GM19238 (cell line): ENCODE measurements around the gene CDCP1.

Source experiments
- DNase-seq: peaks from one replicate; pipeline ENCODE4 v3.0.0; 2011; ENCODE audit warnings: low spot score; ENCODE audit not compliant: insufficient read length

The CDCP1 gene

DNA sequence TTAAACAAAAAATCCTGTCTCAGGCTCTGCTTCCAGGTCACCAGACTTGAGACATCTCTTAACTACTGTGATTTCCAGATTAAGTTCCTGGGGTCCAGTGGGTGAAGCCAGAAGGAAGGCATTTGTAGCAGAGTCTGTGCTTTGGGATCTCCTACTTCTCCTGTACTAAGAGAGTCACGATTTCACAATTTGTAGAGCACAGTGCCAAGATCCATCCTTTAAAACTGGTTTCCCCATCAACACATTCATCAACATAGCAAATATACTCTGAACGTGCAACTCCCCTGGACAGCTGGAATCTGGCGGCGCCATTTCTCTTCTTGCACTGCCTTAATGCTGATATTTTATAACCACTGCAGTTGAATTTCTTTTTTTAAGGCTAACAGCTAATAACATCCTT is 33.2 kb downstream of the CDCP1 start:
- DNase-seq = no peak

DNA sequence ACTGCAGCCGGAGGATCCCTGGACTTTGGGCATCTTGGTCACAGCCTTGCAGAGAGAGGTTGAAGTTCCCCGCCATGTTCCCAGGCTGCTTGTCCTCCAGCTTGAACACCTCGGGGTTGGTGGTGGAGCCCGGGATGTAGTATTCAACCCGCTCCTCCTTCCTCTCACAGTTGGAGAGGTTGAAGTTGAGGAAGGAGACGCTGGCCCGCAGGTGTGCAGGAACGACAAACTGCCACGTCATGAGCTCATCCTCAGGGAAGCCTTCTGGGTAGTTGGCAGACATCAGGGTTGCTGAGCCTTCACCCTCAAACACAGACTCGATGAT is 35.7 kb downstream of the CDCP1 start:
- DNase-seq = no peak

DNA sequence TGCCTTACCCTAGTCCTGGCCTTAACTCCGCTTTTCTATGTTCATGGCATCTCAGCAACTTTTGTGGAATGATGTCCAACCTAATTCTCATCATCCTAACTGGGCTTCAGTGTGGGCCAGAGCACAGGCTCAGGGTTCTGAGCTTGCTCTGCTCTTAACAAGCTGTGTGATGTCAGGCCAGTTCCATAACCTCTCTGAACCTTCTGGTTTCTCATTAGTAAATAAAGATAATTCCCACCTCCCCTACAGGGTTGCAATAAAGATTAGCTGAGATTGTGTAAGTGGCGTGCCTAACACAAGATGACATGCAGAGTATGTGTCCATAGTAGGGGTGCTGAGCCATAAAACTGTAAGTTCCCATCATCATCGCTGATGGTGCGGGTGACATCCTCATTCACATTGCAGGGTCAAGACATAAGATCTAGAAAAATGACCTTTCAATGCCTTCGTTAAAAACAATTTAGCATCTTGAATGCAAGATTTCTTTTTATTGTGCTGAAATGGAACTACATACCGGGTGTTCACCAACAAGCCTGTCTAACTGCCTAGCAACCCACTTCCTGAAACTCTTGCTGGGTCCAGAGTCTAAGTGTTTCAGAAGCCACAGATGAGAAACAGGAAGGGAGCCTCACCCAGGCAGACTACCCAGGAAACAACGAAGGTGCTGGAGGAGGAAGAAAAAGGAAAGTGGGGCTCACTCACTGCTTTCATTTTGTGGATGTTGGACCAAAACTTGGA is 36.2 kb downstream of the CDCP1 start:
- DNase-seq = peak; percentile 44

DNA sequence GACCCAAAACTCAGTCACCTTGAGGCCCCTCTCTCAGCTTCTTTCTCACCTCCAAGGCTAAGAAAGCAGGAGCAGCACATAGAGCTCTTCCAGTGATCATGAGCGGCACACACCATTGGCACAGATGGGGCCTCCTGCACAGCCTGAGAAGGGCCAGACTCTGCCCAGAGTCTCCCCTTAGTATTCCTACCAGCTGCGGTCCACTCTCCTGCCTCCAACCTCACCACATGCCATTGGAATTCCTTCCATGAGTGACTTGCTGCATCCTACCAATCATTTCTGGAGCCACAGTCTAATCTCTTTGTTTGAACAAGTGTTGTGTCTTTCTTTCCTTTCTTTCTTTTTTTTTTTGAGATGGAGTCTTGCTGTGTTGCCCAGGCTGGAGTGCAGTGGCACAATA is 39.3 kb downstream of the CDCP1 start:
- no peak for DNase-seq

DNA sequence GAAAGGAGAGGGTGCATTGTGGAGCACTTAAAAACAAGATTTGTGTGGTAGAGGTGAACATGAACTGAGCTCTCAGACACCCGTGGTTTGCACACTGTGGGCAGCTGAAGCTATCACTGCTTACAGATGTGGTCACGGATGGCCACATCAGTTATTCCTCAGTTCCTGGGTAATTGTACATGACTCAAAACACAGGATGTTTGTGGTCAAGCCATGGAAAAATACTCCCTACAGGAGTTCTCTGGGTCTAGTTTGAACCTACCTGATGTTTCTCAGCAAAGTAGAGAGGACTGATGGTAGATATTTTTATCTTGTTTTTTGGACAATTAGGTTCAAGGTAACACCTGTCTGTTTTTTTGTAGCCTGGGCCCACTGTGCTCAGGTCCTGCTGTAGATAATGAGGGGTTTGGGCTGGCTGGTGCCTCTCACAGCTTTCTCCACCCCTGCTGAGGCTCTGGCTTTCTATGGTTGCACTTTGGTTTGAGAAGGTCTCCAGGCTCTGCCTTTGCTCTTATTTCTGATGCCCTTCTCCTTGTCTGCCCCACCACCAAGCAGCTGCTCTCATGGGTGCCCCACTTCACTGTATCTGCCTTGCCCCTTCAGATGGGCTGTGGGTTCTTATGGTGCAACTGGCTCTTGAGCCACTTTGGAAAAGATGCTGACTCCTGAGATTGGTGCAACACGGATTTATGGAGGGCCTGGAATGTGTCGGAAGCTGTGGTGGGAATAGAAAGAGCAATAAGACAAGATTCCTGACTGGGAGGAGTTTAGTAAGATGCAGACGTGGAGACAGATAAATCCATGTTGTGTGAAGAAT is 40.1 kb downstream of the CDCP1 start:
- no peak for DNase-seq

DNA sequence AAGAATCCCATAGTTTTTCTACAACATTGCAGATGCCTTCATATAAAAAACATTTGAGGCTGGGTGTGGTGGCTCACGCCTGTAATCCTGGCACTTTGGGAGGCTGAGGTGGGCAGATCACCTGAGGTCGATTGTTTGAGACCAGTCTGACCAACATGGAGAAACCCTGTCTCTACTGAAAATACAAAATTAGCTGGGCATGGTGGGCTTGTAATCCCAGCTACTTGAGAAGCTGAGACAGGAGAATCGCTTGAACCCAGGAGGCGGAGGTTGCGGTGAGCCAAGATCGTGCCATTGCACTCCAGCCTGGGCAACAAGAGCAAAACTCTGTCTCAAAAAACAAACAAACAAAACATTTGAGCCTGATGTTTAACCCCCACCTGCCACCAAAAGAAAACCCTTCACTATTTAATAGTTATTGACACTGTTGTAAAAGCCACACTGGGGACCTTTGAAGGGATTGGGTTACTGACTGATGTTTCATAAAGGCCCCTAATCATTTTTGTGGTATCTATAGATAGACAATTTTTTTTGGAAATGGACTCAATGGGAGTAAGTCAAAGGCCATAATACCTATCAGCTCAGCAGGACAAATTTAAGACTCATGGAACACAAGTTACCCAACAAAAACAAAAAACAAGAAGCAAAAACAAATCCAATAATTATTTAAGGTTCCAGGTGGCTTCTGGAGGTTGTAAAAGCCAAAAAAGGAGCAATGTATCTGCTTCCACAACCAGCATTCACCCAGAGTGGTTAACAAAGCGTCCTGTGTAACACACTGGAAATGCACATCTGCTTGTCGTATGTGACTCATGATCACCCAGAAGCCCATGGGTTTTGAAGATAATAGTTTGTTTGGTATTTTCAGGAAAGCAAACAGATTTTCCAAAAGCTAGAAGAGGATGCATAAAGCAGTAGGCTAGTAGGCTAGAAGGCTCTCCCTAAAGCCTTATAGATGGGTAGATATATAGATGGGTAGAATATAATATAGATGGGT is 41.2 kb downstream of the CDCP1 start:
- DNase-seq = no peak

DNA sequence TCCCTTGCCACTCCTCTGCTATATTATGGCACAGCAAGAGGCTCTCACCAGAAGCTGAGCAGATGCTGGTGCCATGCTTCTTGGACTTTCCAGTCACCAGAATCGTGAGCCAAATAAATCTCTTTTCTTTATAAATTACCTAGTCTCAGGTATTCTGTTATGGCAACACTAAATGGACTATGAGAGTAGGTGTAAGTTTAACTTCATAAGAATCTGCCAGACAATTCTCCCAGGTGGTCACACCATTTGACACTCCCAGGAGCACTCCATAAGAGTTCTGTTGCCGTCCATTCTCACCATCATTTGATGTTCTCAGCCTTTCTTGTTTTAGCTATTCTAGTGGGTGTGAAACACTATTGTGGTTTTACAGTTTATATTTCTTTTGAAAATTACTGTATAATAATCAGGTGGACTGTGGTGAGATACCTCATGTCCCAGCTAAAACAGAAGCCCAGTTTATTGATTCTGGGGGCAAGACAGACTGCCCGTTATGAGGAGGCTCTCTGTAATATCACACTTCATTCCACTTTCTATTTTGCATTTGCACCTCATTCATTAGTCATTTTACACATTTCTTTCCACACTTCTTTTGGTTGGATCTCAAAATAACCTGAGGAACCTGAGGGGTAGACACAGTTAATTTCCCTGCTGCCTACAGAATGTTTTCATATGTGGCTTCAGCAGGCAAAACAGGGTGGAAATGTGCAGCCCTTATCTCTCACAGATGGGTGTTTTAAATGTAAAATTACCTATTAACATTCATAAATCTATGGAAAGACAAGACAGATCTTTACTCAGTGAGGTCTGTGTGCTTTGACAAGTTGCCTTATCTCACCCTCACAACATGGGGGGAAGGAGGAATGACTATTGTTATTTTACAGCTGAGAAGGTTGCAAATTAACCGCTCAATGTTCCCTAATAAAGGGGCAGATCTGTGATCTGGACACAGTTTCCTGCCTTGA is 42.1 kb downstream of the CDCP1 start:
- DNase-seq = no peak

DNA sequence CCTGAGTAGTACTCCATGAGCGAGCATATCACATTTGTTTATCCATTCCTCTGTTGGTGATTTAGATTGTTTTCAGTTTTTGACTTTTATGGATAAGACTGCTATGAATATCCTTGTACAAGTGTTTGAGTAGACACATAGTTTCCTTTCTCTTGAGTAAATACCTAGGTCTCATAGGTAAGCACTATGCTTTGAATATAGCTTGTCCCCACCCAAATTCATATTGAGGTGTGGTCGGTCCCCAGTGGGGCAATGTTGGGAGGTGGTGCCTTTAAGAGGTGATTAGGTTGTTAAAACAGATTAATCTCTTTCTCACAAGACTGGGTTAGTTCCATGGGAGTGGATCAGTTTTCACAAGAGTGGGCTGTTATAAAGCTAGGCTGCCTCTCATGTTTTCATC is 42.8 kb downstream of the CDCP1 start:
- DNase-seq = no peak

DNA sequence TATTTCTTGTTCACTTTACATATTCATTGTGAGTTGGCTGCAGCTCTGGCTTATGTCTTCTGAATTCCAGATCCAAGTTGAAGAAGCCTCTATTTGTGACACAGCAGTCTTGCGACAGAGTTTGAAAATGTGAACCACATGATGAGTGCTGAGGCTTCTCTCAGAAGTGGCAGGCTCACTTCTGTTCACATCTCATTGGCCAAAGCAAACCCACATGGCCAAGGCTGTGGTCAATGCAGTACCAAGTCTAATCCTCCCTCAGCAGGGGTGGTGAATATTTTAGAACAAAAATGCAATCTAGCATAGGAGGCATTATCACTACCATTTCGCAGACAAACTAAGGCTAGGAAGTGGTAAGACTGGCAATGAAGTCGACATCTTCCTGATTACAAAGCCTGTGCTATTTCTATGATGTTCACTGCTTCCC is 45.2 kb downstream of the CDCP1 start:
- DNase-seq = no peak

DNA sequence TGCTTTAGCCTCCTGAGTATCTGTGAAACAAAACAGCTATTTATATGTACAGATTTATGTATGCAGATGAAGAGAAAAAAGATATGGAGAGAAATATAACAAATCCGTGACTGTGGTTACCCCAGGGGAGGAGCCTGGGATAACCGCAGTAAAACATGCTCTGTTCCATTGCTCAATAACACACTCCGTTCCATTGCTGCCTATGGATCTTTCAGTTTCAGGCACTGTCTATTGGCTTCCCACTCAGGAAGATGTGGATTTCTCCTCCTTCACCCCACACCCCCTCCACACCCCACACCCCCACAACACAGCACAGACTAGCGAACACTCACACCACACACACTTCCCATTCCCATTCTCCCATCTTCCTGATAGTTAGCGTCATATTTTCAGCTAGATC is 47.9 kb downstream of the CDCP1 start:
- no peak for DNase-seq

DNA sequence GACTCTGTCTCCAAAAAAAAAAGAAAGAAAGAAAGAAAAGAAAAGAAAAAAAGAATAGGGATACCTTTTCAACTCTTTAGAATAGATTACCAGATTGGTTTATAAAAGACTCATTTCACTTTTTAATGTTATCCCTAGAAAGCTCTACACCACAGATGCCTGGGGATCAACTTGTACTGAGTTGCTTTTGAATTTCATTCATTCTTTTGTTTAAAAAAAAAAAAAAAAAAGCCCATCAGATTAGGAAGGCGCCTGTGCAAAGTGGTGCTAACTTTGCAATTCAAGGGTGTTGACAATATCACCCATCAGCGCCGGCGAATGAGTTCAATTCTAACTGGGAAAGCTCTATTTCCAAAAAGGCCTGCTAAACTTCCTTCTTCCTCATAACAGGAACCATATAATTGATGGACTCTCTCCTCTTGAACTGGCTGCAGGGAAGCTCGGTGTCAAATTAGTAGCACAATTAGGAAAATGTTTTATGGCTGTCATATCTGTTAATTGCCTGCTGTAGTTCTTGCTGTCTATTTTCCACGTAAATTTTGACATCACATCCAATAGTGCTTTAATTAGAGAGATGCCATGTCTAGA is 48.8 kb downstream of the CDCP1 start:
- no peak for DNase-seq

DNA sequence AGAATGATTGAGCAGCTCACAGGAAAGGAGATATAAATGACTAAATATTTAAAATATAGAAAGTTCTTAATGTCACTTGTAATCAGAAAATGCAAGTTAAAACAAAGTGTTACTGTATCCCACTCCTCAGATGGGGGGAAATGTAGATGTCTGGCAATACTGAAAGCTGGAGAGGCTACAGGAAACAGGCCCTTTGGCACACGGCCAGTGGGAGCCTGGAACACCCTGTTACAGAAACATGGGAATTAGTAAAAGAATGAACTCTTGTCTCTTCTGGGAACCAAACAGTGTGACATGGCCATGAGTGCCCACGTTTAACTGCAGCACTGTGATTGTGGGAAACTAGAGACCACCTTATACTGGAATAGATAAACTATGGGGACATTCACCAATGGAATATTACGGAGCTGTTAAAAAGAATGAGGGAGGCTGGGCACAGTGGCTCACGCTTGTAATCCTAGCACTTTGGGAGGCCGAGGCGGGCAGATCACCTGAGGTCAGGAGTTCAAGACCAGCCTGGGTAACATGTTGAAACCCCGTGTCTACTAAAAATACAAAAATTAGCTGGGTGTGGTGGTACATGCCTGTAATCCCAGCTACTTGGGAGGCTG is 50.2 kb downstream of the CDCP1 start:
- no peak for DNase-seq

DNA sequence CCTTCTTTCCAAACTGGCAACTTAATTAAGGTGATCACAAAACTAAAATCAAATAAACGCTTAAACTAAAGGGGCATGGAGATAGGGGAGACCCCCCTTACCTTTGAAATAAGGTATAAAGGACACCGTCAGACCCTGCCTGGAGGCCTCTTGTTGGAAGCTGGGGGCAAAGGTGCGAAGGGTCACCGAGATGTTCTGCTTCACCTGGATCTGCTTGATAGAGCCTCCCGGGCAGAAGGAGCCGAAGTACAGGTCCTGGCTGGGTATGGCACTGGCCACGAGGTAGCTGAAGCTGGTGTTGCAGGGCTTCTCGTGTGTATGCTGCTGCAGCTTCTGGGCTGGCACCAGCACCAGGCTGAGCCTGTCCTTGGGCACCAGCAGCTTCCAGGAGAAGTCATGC is 53.0 kb downstream of the CDCP1 start:
- no peak for DNase-seq

DNA sequence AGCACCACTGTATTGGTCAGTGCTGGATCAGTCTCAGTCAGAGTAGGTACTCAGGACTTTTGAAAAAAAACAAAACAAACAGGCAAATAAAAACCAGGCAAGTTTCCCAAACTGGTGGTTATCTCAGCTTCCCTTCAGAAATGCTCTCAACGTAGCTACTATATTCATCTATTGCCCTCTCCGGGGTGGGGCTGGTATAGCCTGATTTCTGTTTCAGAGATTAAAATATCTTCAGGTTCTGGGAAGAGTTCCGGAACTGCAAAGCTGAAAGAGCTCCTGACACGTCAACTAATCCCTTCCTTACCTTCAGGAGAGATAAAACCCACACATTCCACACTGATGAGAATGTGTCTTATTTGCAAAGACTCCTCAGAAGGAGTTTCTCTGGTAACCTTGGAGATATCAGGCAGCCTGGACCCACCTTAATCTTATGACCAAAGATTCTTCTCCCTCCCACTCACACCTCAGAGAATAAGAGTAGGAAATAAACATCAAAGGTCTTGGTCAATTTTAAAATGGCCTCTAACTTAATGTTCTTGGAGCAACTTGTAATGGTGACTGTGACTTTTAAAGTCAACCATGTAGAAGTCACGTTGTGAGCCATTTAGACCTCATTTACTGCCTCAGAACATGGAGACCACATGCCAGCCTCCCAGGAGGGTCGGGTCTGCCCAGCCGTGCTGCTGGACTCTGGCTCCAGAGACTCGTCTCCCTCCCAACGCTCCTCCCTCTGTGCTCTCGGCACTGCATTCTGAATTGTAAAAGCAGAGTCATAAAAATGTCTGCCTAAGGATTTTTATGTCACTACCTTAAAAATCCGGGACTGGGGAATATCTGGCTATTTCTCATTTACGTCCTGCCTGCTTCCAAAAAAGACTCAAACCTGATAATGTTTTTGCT is 53.8 kb downstream of the CDCP1 start:
- DNase-seq = no peak

DNA sequence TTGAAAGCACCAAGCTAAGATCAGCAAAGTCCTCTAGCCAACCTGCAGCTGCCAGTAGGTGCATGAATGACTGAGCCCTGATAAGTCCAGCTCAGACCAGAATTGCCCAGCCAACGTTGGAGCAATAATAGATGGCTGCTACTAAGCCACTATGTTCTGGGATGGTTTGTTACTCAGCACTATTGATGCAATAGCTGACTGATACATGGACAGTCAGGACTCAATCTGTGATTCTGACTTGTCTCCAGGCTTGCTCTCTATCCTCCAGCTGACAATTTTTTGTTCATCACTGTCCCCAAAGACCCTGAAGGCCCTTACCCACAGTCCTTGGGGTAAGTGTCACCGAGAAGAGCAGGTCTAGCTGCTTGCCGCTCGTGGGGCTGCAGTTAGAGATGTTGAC is 55.3 kb downstream of the CDCP1 start:
- DNase-seq = no peak

DNA sequence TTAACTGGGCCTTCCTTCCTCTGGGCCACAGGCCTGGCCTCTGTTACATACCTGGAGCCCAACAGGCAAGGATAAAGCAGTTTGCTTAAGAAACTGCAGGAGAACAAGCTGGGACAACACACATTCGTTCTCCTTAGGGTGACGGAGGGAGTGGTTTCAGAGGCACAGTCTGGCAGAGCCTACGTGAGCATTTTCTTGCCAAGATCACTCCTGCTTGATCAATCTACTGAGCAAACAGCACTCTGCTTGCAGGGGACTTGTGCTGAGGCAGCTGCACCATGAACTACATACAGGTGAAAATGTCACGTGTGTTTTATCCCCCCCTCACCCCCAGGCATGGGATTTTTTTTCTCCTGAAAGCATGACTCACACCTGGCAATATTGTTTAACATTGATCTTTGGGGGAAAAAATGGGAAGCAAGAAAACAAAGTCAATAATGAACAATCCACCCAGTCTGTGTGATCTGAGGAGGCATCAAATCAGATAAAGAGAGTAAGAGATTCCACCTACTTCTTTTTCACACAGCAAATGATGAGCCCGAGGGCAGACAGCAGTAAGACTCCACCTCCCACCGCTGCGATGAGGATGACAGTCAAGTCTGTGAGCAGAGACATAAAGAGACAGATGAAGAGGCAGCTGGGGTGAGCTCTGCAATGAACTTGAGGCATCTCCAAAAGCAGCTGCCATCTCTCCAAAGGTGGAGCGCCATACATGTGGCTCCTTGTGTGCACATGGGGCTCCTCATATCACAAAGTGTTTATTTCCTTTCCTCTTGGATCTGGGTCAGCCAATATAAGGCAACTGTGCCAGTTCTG is 57.4 kb downstream of the CDCP1 start:
- DNase-seq = no peak

DNA sequence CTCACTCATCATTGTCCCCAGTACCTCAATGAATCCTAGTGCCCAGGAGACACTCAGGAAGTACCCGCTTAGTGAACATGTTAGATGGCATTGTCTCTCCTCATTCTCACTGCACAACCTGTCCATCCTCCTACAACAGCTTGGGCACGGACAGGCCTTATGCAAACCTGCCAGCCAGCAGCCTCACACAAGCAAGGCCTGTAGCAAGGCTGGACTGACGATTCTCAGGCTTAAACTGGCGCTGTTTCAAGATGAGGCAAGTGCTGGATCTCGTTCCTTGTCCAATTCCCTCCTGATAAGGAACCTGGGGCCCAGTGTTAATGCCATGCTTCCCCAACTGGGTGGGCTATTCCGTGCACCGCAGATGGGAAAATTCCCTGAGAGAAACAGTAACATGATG is 59.0 kb downstream of the CDCP1 start:
- no peak for DNase-seq
